ENCODE data around the gene ZCCHC7. TPM values are rescaled to one million over a fixed set of nuclear protein-coding genes. Genes with fewer than 3 reads are reported as not detected.

The ZCCHC7 gene
- total RNA-seq, 2 donors from 2014 or later: 21.2 to 22.7 TPM

GRCh38 chr9:37266630-37267029 is 146.3 kb downstream of the ZCCHC7 start:
- no peaks in the 10 kb centered on the region for H3K36me3 ChIP-seq (ENCODE audit: control insufficient read depth, insufficient read depth, low read length)
- 89 to 96% methylated on average over 1 of the region's 1 CpG for WGBS, 2 experiments (ENCODE audit: insufficient coverage in 1 of 2, insufficient read length in 1 of 2)
- no peaks in the 10 kb centered on the region for H3K27me3 ChIP-seq (ENCODE audit: control insufficient read depth, insufficient read depth, low read length, poor library complexity, severe bottlenecking)
- H3K4me1 ChIP-seq (ENCODE audit: control insufficient read depth, insufficient read depth, low read length): no peaks in the 10 kb centered on the region
- H3K4me3 ChIP-seq (ENCODE audit: low read length): no peak overlapping the region
- no peaks in the 10 kb centered on the region for H3K9me3 Mint-ChIP-seq
- H3K27me3 Mint-ChIP-seq (ENCODE audit: insufficient read depth): no peaks in the 10 kb centered on the region
- H3K4me1 Mint-ChIP-seq: no peaks in the 10 kb centered on the region
- TF ChIP-seq CTCF (conservative IDR thresholded peaks at IDR 0.05): no peak
- no peak overlapping the region for H3K27ac ChIP-seq (ENCODE audit: low read depth, low read length)
- H3K9ac ChIP-seq (ENCODE audit: extremely low read depth, low read length, poor library complexity, severe bottlenecking): no peak overlapping the region
- no peak overlapping the region for H3K4me3 Mint-ChIP-seq
- DNase-seq: no peak
- H3K27ac Mint-ChIP-seq: no peak overlapping the region
- H3K36me3 Mint-ChIP-seq (ENCODE audit: low read depth): no peaks in the 10 kb centered on the region
- H3K9me3 ChIP-seq (ENCODE audit: control insufficient read depth, low read length): no peaks in the 10 kb centered on the region

- Mint-ChIP-seq H3K36me3 (ENCODE audit: low read depth) (peaks cover 4% of the 10 kb centered on the region), H3K4me1 (no peaks in the 10 kb centered on the region), H3K27ac (no peak overlapping the region), H3K27me3 (ENCODE audit: insufficient read depth) (no peaks in the 10 kb centered on the region), H3K9me3 (peaks cover 8% of the 10 kb centered on the region), H3K4me3 (no peak overlapping the region)
- 94 to 98% methylated on average over 5 of the region's 5 CpGs for WGBS, 2 experiments (ENCODE audit: insufficient coverage in 1 of 2, insufficient read length in 1 of 2)
- no peak for DNase-seq
- no peaks in the 10 kb centered on the region for H3K27me3 ChIP-seq (ENCODE audit: control insufficient read depth, insufficient read depth, low read length, poor library complexity, severe bottlenecking)
- no peaks in the 10 kb centered on the region for H3K9me3 ChIP-seq (ENCODE audit: control insufficient read depth, low read length)
- H3K36me3 ChIP-seq (ENCODE audit: control insufficient read depth, insufficient read depth, low read length): no peaks in the 10 kb centered on the region
- H3K4me1 ChIP-seq (ENCODE audit: control insufficient read depth, insufficient read depth, low read length): no peaks in the 10 kb centered on the region
- no peak overlapping the region for H3K4me3 ChIP-seq (ENCODE audit: low read length)
- H3K27ac ChIP-seq (ENCODE audit: low read depth, low read length): no peak overlapping the region
- H3K9ac ChIP-seq (ENCODE audit: extremely low read depth, low read length, poor library complexity, severe bottlenecking): no peak overlapping the region
- no peak for TF ChIP-seq CTCF (conservative IDR thresholded peaks at IDR 0.05)
These were observed 148.8 kb downstream of the ZCCHC7 start for GRCh38 chr9:37269221-37269620.

- H3K4me3 Mint-ChIP-seq: no peak overlapping the region
- no peak overlapping the region for H3K27ac ChIP-seq (ENCODE audit: low read depth, low read length)
- WGBS, 2 experiments (ENCODE audit: insufficient coverage in 1 of 2, insufficient read length in 1 of 2): 88 to 93% methylated on average over 6 of the region's 6 CpGs
- H3K4me1 Mint-ChIP-seq: no peaks in the 10 kb centered on the region
- no peak for TF ChIP-seq CTCF (conservative IDR thresholded peaks at IDR 0.05)
- H3K36me3 Mint-ChIP-seq (ENCODE audit: low read depth): peaks cover 4% of the 10 kb centered on the region
- H3K27ac Mint-ChIP-seq: no peak overlapping the region
- H3K27me3 Mint-ChIP-seq (ENCODE audit: insufficient read depth): no peaks in the 10 kb centered on the region
- H3K27me3 ChIP-seq (ENCODE audit: control insufficient read depth, insufficient read depth, low read length, poor library complexity, severe bottlenecking): no peaks in the 10 kb centered on the region
- no peak overlapping the region for H3K4me3 ChIP-seq (ENCODE audit: low read length)
- H3K9me3 Mint-ChIP-seq: peaks cover 8% of the 10 kb centered on the region
- no peaks in the 10 kb centered on the region for H3K9me3 ChIP-seq (ENCODE audit: control insufficient read depth, low read length)
- no peak for DNase-seq
- no peaks in the 10 kb centered on the region for H3K4me1 ChIP-seq (ENCODE audit: control insufficient read depth, insufficient read depth, low read length)
- no peaks in the 10 kb centered on the region for H3K36me3 ChIP-seq (ENCODE audit: control insufficient read depth, insufficient read depth, low read length)
- H3K9ac ChIP-seq (ENCODE audit: extremely low read depth, low read length, poor library complexity, severe bottlenecking): no peak overlapping the region
These were observed 151.3 kb downstream of the ZCCHC7 start for GRCh38 chr9:37271679-37272078.

All from endodermal cell (in vitro differentiated cells).